RKO (cell line): ENCODE data around the gene UGDH.

Source experiments
- DNase-seq: peaks from one replicate; pipeline ENCODE4 v3.0.0-alpha.2; 2016; ENCODE audit warnings: low spot score

The UGDH gene

GRCh38 chr4:39452860-39453587 lies 74.2 kb downstream of the UGDH start:
- no peak for DNase-seq

- no peak for DNase-seq
These were observed 74.9 kb downstream of the UGDH start for GRCh38 chr4:39452153-39452859.

- no peak for DNase-seq
These were observed 75.7 kb downstream of the UGDH start for GRCh38 chr4:39451423-39452023.

GRCh38 chr4:39450618-39451017 lies 76.6 kb downstream of the UGDH start:
- DNase-seq, result no peak
